GM23338 (cell line): ENCODE measurements around the gene DCLK1. TPM values are rescaled to one million over a fixed set of nuclear protein-coding genes. Genes with fewer than 3 reads are reported as not detected.

Source experiments
- ATAC-seq: fragments of 200-7000 bp; cut with Tn5 transposase; 3 replicates; pipeline ENCODE4 v1.9.1; 2020
- DNase-seq: peaks from one replicate; pipeline ENCODE4 v3.0.0-alpha.2; 2015; ENCODE audit warnings: low spot score
- H2AFZ ChIP-seq: fragments of 200-600 bp; sonication (generic); 2 replicates; pipeline ENCODE4 v1.8.0; 2016; ENCODE audit warnings: antibody characterized with exemption, mild to moderate bottlenecking, moderate library complexity
- H3F3A ChIP-seq: fragments of 200-600 bp; sonication (generic); replicated peaks from 2 replicates; pipeline ENCODE4 v1.8.0; 2017; ENCODE audit warnings: antibody characterized with exemption, mixed run types, low read depth
- H3K27ac ChIP-seq: fragments of 200-600 bp; sonication (generic); 2 replicates; pipeline ENCODE4 v1.6.1; 2016; ENCODE audit warnings: low read depth
- H3K27me3 ChIP-seq: fragments of 200-600 bp; sonication (generic); 2 replicates; pipeline ENCODE4 v1.8.0; 2016; ENCODE audit warnings: mild to moderate bottlenecking, mixed run types, moderate library complexity; ENCODE audit not compliant: insufficient read depth
- H3K36me3 ChIP-seq: fragments of 200-600 bp; sonication (generic); 2 replicates; pipeline ENCODE4 v1.8.0; 2016; ENCODE audit warnings: mild to moderate bottlenecking; ENCODE audit not compliant: insufficient read depth
- H3K4me1 ChIP-seq: fragments of 200-600 bp; sonication (generic); 2 replicates; pipeline ENCODE4 v1.8.0; 2016; ENCODE audit warnings: mild to moderate bottlenecking, moderate library complexity; ENCODE audit not compliant: insufficient read depth
- H3K4me2 ChIP-seq: fragments of 200-600 bp; sonication (generic); 2 replicates; pipeline ENCODE4 v1.7.1; 2017; ENCODE audit warnings: mixed run types
- H3K4me3 ChIP-seq: fragments of 200-600 bp; sonication (generic); 2 replicates; pipeline ENCODE4 v1.6.1; 2016; ENCODE audit warnings: mixed run types
- H3K79me2 ChIP-seq: fragments of 200-600 bp; sonication (generic); replicated peaks from 2 replicates; pipeline ENCODE4 v1.8.0; 2017; ENCODE audit warnings: mild to moderate bottlenecking; ENCODE audit not compliant: insufficient read depth
- H3K9me2 ChIP-seq: fragments of 200-600 bp; sonication (generic); 2 replicates; pipeline ENCODE4 v1.8.0; 2017; ENCODE audit not compliant: insufficient read depth
- H4K20me1 ChIP-seq: fragments of 200-600 bp; sonication (generic); replicated peaks from 2 replicates; pipeline ENCODE4 v1.8.0; 2017; ENCODE audit warnings: mild to moderate bottlenecking; ENCODE audit not compliant: insufficient read depth
- H3K27ac Mint-ChIP-seq: 2 replicates; pipeline ENCODE4 v1.8.0; 2020; ENCODE audit warnings: inconsistent platforms, mild to moderate bottlenecking, moderate library complexity, mixed read lengths
- H3K27me3 Mint-ChIP-seq: 3 replicates; pipeline ENCODE4 v1.8.0; 2022; ENCODE audit warnings: low read depth, mild to moderate bottlenecking, moderate library complexity, mixed read lengths, inconsistent platforms; ENCODE audit not compliant: insufficient read depth, poor library complexity
- H3K36me3 Mint-ChIP-seq: 3 replicates; pipeline ENCODE4 v1.8.0; 2021; ENCODE audit warnings: low read depth, mild to moderate bottlenecking, inconsistent platforms, moderate library complexity, mixed read lengths
- H3K4me1 Mint-ChIP-seq: 3 replicates; pipeline ENCODE4 v1.8.0; 2020; ENCODE audit warnings: mild to moderate bottlenecking, inconsistent platforms, mixed read lengths
- H3K4me3 Mint-ChIP-seq: 3 replicates; pipeline ENCODE4 v1.8.0; 2021; ENCODE audit warnings: moderate library complexity, mild to moderate bottlenecking, inconsistent platforms, mixed read lengths
- H3K9me3 Mint-ChIP-seq: 3 replicates; pipeline ENCODE4 v1.8.0; 2020; ENCODE audit warnings: moderate library complexity, mild to moderate bottlenecking, inconsistent platforms, mixed read lengths
- CREB1 ChIP-seq: fragments of 250-450 bp; sonication (Bioruptor Pico); IDR thresholded peaks from 2 replicates; pipeline ENCODE4 v1.5.0; 2020; ENCODE audit warnings: low read depth, mild to moderate bottlenecking, moderate library complexity
- CTCF ChIP-seq, 2 experiments: fragments of 200-600 bp in 1 of 2; sonication (generic) in 1 of 2; conservative IDR thresholded peaks; 2 replicates each; pipeline versions ENCODE4 v1.5.1 to v1.6.1; 2016 to 2017; ENCODE audit warnings: antibody characterized with exemption in 2 of 2, low read depth in 2 of 2, mild to moderate bottlenecking in 2 of 2, moderate library complexity in 1 of 2
- ETS1 ChIP-seq: IDR thresholded peaks from 2 replicates; pipeline ENCODE4 v1.6.1; 2016; ENCODE audit warnings: antibody characterized with exemption
- EZH2 ChIP-seq: fragments of 200-600 bp; sonication (generic); IDR thresholded peaks from one replicate; pipeline ENCODE4 v1.8.0; 2017; ENCODE audit warnings: antibody characterized with exemption, mild to moderate bottlenecking, low read depth; ENCODE audit not compliant: unreplicated experiment
- EZH2phosphoT487 ChIP-seq: fragments of 200-600 bp; sonication (generic); IDR thresholded peaks from one replicate; pipeline ENCODE4 v1.8.1; 2018; ENCODE audit warnings: antibody characterized with exemption; ENCODE audit not compliant: unreplicated experiment
- JUNB ChIP-seq: IDR thresholded peaks from one replicate; pipeline ENCODE4 v1.6.1; 2016; ENCODE audit warnings: antibody characterized with exemption; ENCODE audit not compliant: unreplicated experiment
- NANOG ChIP-seq: IDR thresholded peaks from 2 replicates; pipeline ENCODE4 v1.6.1; 2016; ENCODE audit warnings: antibody characterized with exemption, borderline replicate concordance
- REST ChIP-seq: IDR thresholded peaks from one replicate; pipeline ENCODE4 v1.6.1; 2018; ENCODE audit warnings: antibody characterized with exemption; ENCODE audit not compliant: unreplicated experiment
- STAT1 ChIP-seq: IDR thresholded peaks from one replicate; pipeline ENCODE4 v1.6.1; 2016; ENCODE audit warnings: antibody characterized with exemption; ENCODE audit not compliant: unreplicated experiment
- polyA plus RNA-seq: library from polyadenylated mRNA; unstranded; fragments of >200 nt; fragmentation: Nextera tagmentation; extraction: Ambion mirVana; gene quantifications from 2 replicates; pipeline ENCODE4 v1.2.1, GENCODE V29; 2016
- total RNA-seq: library from RNA; depleted of rRNA; stranded (reverse); fragments of >200 nt; shearing (Covaris generic); gene quantifications from 2 replicates; pipeline ENCODE4 v1.2.3, GENCODE V29; 2014

The DCLK1 gene
- total and polyA plus RNA-seq, 2 experiments from 2014 or later: 13.1 to 57.7 TPM

- no peak for TF ChIP-seq CTCF (conservative IDR thresholded peaks at IDR 0.05; ENCODE audit: low read depth in 2 of 2)
Observed at GRCh38 chr13:35836446-35836845, 294.7 kb downstream of the DCLK1 start (continued).

GRCh38 chr13:35835989-35836388 lies 295.2 kb downstream of the DCLK1 start:
- Mint-ChIP-seq H3K9me3 (no peaks in the 10 kb centered on the region), H3K27me3 (peaks cover 3% of the 10 kb centered on the region), H3K4me1 (peaks cover 8% of the 10 kb centered on the region; the same call in 2 of the 3 replicates), H3K4me3 (no peak overlapping the region), H3K27ac (no peak overlapping the region), H3K36me3 (no peaks in the 10 kb centered on the region)
- Histone ChIP-seq H3K36me3 (no peaks in the 10 kb centered on the region), H3K9me2 (0 out of 2 replicates have a peak, but pooled peaks cover 4% of the 10 kb centered on the region), H4K20me1 (no peaks in the 10 kb centered on the region), H3K79me2 (no peaks in the 10 kb centered on the region), H3K27me3 (no peaks in the 10 kb centered on the region), H3K27ac (no peak overlapping the region), H3K4me2 (no peak overlapping the region), H3F3A (no peaks in the 10 kb centered on the region), H3K4me3 (no peak overlapping the region), H2AFZ (no peak overlapping the region), H3K4me1 (no peaks in the 10 kb centered on the region)
- DNase-seq (no peak), ATAC-seq (no peak)
- TF ChIP-seq EZH2phosphoT487: no peak
- TF ChIP-seq EZH2: no peak
- TF ChIP-seq ETS1: no peak

GRCh38 chr13:35833608-35834275 lies 297.4 kb downstream of the DCLK1 start:
- H3K36me3 Mint-ChIP-seq: no peaks in the 10 kb centered on the region
- Histone ChIP-seq H3K4me3 (no peak overlapping the region), H3K4me1 (no peaks in the 10 kb centered on the region), H3K27me3 (no peaks in the 10 kb centered on the region), H4K20me1 (no peaks in the 10 kb centered on the region), H3K9me2 (0 out of 2 replicates have a peak, but pooled peaks cover 2% of the 10 kb centered on the region), H3F3A (no peaks in the 10 kb centered on the region), H3K27ac (no peak overlapping the region), H3K4me2 (no peak overlapping the region), H2AFZ (no peak overlapping the region), H3K79me2 (no peaks in the 10 kb centered on the region), H3K36me3 (no peaks in the 10 kb centered on the region)
- H3K4me3 Mint-ChIP-seq: no peak overlapping the region
- H3K4me1 Mint-ChIP-seq: peaks cover 12% of the 10 kb centered on the region; the same call in 2 of the 3 replicates
- no peak for ATAC-seq
- no peak for DNase-seq
- H3K27ac Mint-ChIP-seq: no peak overlapping the region
- no peaks in the 10 kb centered on the region for H3K9me3 Mint-ChIP-seq
- H3K27me3 Mint-ChIP-seq: peaks cover 3% of the 10 kb centered on the region
- TF ChIP-seq NANOG (no peak), JUNB (no peak), STAT1 (no peak), CREB1 (no peak), EZH2phosphoT487 (no peak), REST (no peak)
